ENCODE data around the gene MAP1B. TPM values are rescaled to one million over a fixed set of nuclear protein-coding genes. Genes with fewer than 3 reads are reported as not detected.

Gene MAP1B
- total and polyA plus RNA-seq, 8 donors, result 2.1 to 985 (median 24.7) TPM

DNA sequence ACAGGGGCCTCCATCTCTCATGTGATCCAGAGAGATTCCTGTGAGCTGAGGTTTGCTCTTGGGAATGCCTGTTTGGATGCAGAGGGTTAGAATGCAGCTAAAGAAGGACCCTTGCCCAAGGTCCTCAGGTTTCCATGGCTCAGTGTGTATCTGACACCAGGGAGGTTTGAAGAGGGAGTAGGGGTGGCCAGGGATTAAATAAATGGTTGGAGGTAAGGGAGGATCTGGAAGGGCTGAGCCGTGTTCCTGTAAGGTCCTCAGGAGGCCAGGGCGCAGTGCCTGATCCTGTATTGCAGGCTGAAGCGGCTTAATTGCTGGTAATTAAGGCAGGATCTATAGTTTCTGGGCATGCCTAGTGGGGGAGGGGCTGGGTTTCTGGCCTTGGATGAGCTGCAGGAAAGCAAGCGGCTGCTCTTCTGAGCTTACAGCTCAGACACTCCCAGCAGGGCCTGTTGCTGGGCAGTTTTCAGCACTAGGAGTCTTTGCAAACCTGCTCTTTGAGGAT is 41.5 kb upstream of the MAP1B start:
- Histone ChIP-seq H3K4me3 (no peak overlapping the region), H3K9me3 (no peaks in the 10 kb centered on the region), H3K27me3 (no peaks in the 10 kb centered on the region), H3K4me1 (no peaks in the 10 kb centered on the region), H3K27ac (no peak overlapping the region), H3K36me3 (no peaks in the 10 kb centered on the region)
- peak in 1 of 2 donors; percentile 59 for DNase-seq
- TF ChIP-seq EP300 (IDR thresholded peaks at IDR 0.05), result no peak
- TF ChIP-seq POLR2A (IDR thresholded peaks at IDR 0.05), result no peak
- no peak for TF ChIP-seq CTCF (IDR thresholded peaks at IDR 0.05)
- TF ChIP-seq POLR2AphosphoS5 (IDR thresholded peaks at IDR 0.05), result no peak
- WGBS, 5 donors, result 19 to 40% (median 31%) methylated on average over 4 of the region's 4 CpGs
- intact Hi-C loops (cut with DNase I; ENCODE audit: low total_unique reads), result no loop called here

GRCh38 chr5:72066705-72067107 is 40.6 kb upstream of the MAP1B start:
- Histone ChIP-seq H3K9me3 (no peaks in the 10 kb centered on the region), H3K4me3 (no peak overlapping the region), H3K4me1 (no peaks in the 10 kb centered on the region), H3K27ac (no peak overlapping the region), H3K27me3 (no peaks in the 10 kb centered on the region), H3K36me3 (no peaks in the 10 kb centered on the region)
- 39 to 58% (median 50%) methylated on average over 3 of the region's 3 CpGs for WGBS, 5 donors
- intact Hi-C loops (cut with DNase I; ENCODE audit: low total_unique reads), result no loop called here
- TF ChIP-seq POLR2A (IDR thresholded peaks at IDR 0.05), result no peak
- TF ChIP-seq POLR2AphosphoS5 (IDR thresholded peaks at IDR 0.05), result no peak
- TF ChIP-seq CTCF (IDR thresholded peaks at IDR 0.05), result no peak
- TF ChIP-seq EP300 (IDR thresholded peaks at IDR 0.05), result no peak
- no peak for DNase-seq

DNA sequence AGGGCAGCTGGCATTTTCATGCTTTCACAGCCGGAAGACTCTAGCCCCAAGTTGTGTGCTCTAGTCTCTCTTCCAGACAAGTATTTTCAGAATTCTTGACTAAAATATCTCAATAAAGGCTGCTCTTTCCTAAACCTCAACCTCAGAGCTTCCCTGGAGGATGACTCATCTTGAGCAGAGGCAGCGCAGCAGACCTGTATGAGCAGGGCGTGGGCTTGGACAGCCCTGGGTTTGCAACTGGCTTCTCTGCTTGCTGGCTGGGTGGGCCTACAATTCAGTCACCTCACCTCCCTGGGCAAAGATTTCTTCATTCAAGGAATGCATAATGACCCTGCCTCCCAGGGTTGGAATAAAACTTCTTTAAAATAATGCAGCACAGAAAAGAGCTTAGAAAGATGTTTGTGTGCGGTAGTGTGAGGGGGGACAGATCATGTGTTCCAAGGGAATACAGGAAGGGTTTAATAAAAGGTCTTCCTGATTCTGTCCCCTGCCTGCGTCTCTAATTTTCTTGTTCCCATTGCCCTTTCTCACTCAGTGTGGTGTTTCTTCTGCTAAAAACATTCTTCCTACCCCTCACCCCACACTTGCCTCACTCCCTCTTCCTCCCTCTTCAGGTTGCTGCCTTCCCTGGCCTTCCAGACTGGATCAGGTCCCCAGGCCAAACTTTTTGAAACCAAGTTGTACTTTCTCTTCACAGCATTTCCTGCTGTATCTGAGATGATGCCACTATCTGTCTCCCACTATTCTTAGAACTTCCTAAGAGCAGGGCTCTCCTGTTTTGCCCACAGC is 39.4 kb upstream of the MAP1B start:
- TF ChIP-seq POLR2AphosphoS5 (IDR thresholded peaks at IDR 0.05), result no peak
- no peak for TF ChIP-seq POLR2A (IDR thresholded peaks at IDR 0.05)
- no peak for TF ChIP-seq EP300 (IDR thresholded peaks at IDR 0.05)
- no peak for TF ChIP-seq CTCF (IDR thresholded peaks at IDR 0.05)
- Histone ChIP-seq H3K27me3 (no peaks in the 10 kb centered on the region), H3K27ac (no peak overlapping the region), H3K4me3 (no peak overlapping the region), H3K9me3 (no peaks in the 10 kb centered on the region), H3K36me3 (no peaks in the 10 kb centered on the region), H3K4me1 (no peaks in the 10 kb centered on the region)
- intact Hi-C loops (cut with DNase I; ENCODE audit: low total_unique reads), result no loop called here
- 74 to 83% (median 81%) methylated on average over 5 of the region's 5 CpGs for WGBS, 5 donors
- DNase-seq, result no peak

- DNase-seq, result no peak
- Histone ChIP-seq H3K36me3 (no peaks in the 10 kb centered on the region), H3K9me3 (no peaks in the 10 kb centered on the region), H3K27me3 (no peaks in the 10 kb centered on the region), H3K4me3 (no peak overlapping the region), H3K4me1 (no peaks in the 10 kb centered on the region), H3K27ac (no peak overlapping the region)
- 53 to 69% (median 56%) methylated on average over 3 of the region's 3 CpGs for WGBS, 5 donors
- TF ChIP-seq POLR2A (IDR thresholded peaks at IDR 0.05) (no peak), EP300 (IDR thresholded peaks at IDR 0.05) (no peak), POLR2AphosphoS5 (IDR thresholded peaks at IDR 0.05) (no peak)
- intact Hi-C loops (cut with DNase I; ENCODE audit: low total_unique reads), result no loop called here
Measured at GRCh38 chr5:72070529-72070928, 36.7 kb upstream of the MAP1B start.

- TF ChIP-seq POLR2AphosphoS5 (IDR thresholded peaks at IDR 0.05) (no peak), CTCF (IDR thresholded peaks at IDR 0.05) (no peak), POLR2A (IDR thresholded peaks at IDR 0.05) (no peak), EP300 (IDR thresholded peaks at IDR 0.05) (no peak)
Measured at GRCh38 chr5:72071906-72072305, 35.4 kb upstream of the MAP1B start.

More at GRCh38 chr5:72071906-72072305, 35.4 kb upstream of the MAP1B start:
- Histone ChIP-seq H3K36me3 (no peaks in the 10 kb centered on the region), H3K27ac (no peak overlapping the region), H3K27me3 (no peaks in the 10 kb centered on the region), H3K4me1 (no peaks in the 10 kb centered on the region), H3K4me3 (no peak overlapping the region), H3K9me3 (no peaks in the 10 kb centered on the region)
- WGBS, 5 donors, result 82 to 97% (median 88%) methylated on average over 1 of the region's 1 CpG
- intact Hi-C loops (cut with DNase I; ENCODE audit: low total_unique reads), result no loop called here
- no peak for DNase-seq
